Measurements from ENCODE around the gene STXBP3. TPM values are rescaled to one million over a fixed set of nuclear protein-coding genes. Genes with fewer than 3 reads are reported as not detected.
"Not testable (repeated sequence)": the region's sequence is repeated elsewhere in the genome, so short reads cannot be mapped to it uniquely, and the experiment has no call there.

STXBP3 gene
- total RNA-seq, 1 experiment from 2014 or later = 20.9 TPM

DNA sequence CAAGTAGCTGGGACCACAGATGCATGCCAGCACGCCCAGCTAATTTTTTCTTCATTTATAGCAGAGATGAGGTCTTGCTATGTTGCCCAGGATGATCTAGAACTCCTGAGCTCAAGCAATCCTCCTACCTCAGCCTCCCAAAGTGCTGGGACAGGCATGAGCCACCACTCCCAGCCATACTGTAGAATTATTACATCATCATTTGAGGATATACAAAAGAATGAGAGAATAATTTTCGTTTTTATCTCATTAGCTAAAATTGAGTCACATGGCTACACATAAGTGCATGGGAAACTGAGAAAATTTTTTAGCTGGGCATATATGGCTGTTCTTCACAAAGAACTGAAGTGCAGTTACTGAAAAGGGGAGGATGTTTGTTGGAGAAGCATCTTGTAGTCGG lies 21.2 kb downstream of the STXBP3 start:
- H3K4me3 ChIP-seq = no peak overlapping the region
- no peaks in the 10 kb centered on the region for H3K9me3 ChIP-seq
- H3K27me3 ChIP-seq = no peaks in the 10 kb centered on the region
- peaks cover 54% of the 10 kb centered on the region for H3K36me3 ChIP-seq
- no peak for DNase-seq

DNA sequence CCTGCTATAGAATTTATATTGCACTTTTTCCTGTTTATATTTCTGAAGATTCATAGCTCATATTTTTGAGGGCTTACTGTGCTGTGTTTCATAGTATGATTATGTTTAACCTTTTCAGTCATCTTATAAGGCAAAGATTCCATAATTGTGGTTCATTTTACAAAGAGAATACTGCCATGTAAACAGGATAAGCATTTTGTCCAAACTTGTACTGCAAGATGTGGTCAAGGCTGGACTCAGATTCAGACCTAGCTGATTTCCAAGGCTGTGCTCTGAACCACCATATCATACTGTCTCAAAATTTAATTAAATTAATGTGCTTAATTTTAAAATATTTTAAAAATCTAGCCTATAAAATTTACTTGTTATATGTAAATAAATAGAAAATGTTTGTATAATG lies 31.4 kb downstream of the STXBP3 start:
- DNase-seq = no peak
- Histone ChIP-seq H3K4me3 (no peak overlapping the region), H3K9me3 (no peaks in the 10 kb centered on the region), H3K36me3 (peaks cover 68% of the 10 kb centered on the region), H3K27me3 (no peaks in the 10 kb centered on the region)

GRCh38 chr1:108779455-108779854 lies 33.0 kb downstream of the STXBP3 start:
- DNase-seq = no peak
- H3K9me3 ChIP-seq = peaks cover 8% of the 10 kb centered on the region; the same call in 1 of the 2 replicates
- no peak overlapping the region for H3K4me3 ChIP-seq
- H3K36me3 ChIP-seq = peaks cover 71% of the 10 kb centered on the region
- H3K27me3 ChIP-seq = no peaks in the 10 kb centered on the region

GRCh38 chr1:108780937-108781574 lies 34.6 kb downstream of the STXBP3 start:
- H3K27me3 ChIP-seq = no peaks in the 10 kb centered on the region
- H3K36me3 ChIP-seq = peaks cover 76% of the 10 kb centered on the region
- H3K9me3 ChIP-seq = peaks cover 24% of the 10 kb centered on the region
- H3K4me3 ChIP-seq = no peak overlapping the region
- no peak for DNase-seq

GRCh38 chr1:108781575-108781944 lies 35.1 kb downstream of the STXBP3 start:
- not testable (repeated sequence) for H3K4me3 ChIP-seq, DNase-seq, H3K27me3 ChIP-seq
- peaks cover 28% of the 10 kb centered on the region for H3K9me3 ChIP-seq
- peaks cover 76% of the 10 kb centered on the region for H3K36me3 ChIP-seq

DNA sequence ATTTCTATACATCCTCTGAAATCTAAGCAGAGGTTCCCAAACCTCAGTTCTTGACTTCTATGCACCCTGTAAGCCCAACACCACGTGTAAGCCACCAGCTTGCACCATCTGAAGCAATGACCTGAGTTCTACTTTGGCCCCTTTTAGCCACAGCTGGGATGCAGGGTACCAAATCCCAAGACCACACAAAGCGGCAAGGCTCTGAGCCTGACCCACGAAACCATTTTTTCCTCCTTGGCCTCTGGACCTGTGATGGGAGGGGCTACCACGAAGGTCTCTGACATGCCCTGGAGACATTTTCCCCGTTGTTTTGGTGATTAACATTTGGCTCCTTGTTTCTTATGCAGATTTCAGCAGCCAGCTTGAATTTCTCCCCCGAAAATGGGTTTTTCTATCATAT lies 38.8 kb downstream of the STXBP3 start:
- Histone ChIP-seq H3K36me3 (peaks cover 56% of the 10 kb centered on the region), H3K4me3 (no peak overlapping the region), H3K9me3 (peaks cover 28% of the 10 kb centered on the region), H3K27me3 (no peaks in the 10 kb centered on the region)
- DNase-seq = no peak

DNA sequence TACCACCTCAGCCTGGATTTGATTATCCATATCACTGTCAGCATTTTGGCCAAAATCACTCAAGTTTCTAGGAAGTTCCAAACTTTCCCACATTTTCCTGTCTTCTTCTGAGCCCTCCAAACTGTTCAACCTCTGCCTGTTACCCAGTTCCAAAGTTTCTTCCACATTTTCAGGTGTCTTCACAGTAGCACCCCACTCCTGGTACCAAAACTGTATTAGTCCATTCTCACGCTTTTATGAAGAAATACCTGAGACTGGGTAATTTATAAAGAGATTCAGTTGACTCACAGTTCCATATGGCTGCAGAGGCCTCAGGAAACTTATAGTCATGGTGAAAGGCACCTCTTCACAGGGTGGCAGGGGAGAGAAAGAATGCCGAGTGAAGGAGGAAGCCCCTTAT lies 39.4 kb downstream of the STXBP3 start:
- Histone ChIP-seq H3K4me3 (no peak overlapping the region), H3K9me3 (peaks cover 29% of the 10 kb centered on the region), H3K36me3 (peaks cover 57% of the 10 kb centered on the region), H3K27me3 (no peaks in the 10 kb centered on the region)
- DNase-seq = no peak

- Histone ChIP-seq H3K36me3 (peaks cover 50% of the 10 kb centered on the region), H3K4me3 (no peak overlapping the region), H3K27me3 (no peaks in the 10 kb centered on the region), H3K9me3 (peaks cover 19% of the 10 kb centered on the region)
- DNase-seq = no peak
Observed at GRCh38 chr1:108791790-108792189, 45.3 kb downstream of the STXBP3 start.

DNA sequence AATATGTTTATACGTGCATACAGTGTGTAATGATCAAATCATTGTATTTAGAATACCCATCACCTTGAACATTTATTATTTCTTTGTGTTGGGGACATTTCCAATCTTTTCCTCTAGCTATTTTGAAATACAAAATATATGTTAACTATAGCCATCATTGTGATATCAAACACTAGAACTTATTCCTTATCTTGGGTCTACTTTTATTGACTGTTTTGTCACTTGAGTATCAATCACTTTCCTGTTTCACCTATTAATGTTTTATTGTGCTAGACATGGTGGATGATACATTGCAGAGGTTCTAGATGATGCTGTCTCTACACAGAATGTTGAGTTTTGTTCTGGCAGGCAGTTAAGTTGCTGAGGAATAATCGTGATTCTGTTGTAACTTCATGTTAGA lies 45.9 kb downstream of the STXBP3 start:
- Histone ChIP-seq H3K36me3 (peaks cover 52% of the 10 kb centered on the region), H3K4me3 (no peak overlapping the region), H3K9me3 (peaks cover 19% of the 10 kb centered on the region), H3K27me3 (no peaks in the 10 kb centered on the region)
- DNase-seq = no peak

DNA sequence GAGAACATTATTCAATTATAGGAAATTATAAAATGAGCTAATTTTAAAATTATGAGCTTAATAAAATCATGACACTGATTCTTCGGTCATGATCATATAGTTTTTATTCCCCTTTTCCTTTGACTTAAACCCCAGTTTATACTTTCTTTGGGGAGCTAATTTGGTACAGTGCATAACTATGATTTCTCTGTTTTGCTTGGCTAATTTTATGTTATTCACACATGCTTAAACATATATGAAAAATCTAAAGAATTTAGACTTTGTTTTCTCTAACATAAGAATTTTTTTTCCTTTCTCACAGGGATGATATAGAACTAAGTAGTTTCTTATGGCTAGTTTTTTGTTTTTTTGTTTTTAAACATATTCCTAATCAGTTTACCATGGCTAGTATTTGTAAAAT lies 52.5 kb downstream of the STXBP3 start:
- Histone ChIP-seq H3K9me3 (no peaks in the 10 kb centered on the region), H3K4me3 (no peak overlapping the region), H3K27me3 (no peaks in the 10 kb centered on the region), H3K36me3 (peaks cover 46% of the 10 kb centered on the region)
- no peak for DNase-seq

GRCh38 chr1:108801101-108801500 lies 54.6 kb downstream of the STXBP3 start:
- no peak for DNase-seq
- H3K4me3 ChIP-seq = no peak overlapping the region
- no peaks in the 10 kb centered on the region for H3K9me3 ChIP-seq
- no peaks in the 10 kb centered on the region for H3K27me3 ChIP-seq
- H3K36me3 ChIP-seq = peaks cover 39% of the 10 kb centered on the region

GRCh38 chr1:108803548-108803947 lies 57.1 kb downstream of the STXBP3 start:
- H3K27me3 ChIP-seq = no peaks in the 10 kb centered on the region
- DNase-seq = no peak
- no peaks in the 10 kb centered on the region for H3K9me3 ChIP-seq
- H3K36me3 ChIP-seq = peaks cover 44% of the 10 kb centered on the region
- no peak overlapping the region for H3K4me3 ChIP-seq

DNA sequence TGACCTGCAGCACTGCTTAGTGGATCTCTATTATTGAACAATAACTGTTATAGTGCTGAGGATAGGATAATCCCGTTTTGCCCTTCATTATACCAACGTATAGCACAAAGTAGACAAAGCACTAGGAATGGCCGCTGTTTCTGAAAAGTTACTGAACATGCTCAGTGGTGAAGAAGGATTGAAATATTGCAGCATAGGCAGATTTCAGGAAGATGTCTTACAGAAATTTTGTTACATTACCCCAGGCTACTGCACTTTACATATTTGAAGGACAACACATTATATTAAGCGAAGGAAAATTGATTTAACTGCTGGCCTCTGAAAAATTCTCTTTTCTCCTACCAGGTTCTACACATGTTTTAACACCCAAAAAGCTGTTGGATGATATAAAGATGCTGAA lies 62.0 kb downstream of the STXBP3 start:
- H3K27me3 ChIP-seq = no peaks in the 10 kb centered on the region
- H3K9me3 ChIP-seq = no peaks in the 10 kb centered on the region
- no peak for DNase-seq
- H3K36me3 ChIP-seq = peaks cover 34% of the 10 kb centered on the region
- no peak overlapping the region for H3K4me3 ChIP-seq

DNA sequence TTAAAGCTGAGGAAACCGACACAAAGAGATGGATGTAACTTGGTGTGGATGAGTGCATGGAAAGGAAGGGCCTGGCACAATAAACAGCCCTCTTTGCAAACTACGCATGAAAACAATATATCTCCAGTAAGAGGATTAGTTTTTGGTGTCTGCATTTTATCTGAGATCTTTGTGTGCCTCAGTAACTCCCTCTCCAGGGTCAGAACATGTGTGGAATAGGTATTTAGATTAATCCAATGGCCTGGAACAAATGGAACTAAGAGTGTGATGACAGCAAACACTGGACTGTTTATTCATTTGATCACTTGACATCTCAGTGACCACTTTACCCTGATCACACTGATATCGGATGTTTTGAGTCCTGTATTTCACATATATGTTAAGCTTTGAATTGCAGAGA lies 65.1 kb downstream of the STXBP3 start:
- peaks cover 17% of the 10 kb centered on the region for H3K36me3 ChIP-seq
- H3K9me3 ChIP-seq = no peaks in the 10 kb centered on the region
- DNase-seq = no peak
- H3K27me3 ChIP-seq = no peaks in the 10 kb centered on the region
- no peak overlapping the region for H3K4me3 ChIP-seq

DNA sequence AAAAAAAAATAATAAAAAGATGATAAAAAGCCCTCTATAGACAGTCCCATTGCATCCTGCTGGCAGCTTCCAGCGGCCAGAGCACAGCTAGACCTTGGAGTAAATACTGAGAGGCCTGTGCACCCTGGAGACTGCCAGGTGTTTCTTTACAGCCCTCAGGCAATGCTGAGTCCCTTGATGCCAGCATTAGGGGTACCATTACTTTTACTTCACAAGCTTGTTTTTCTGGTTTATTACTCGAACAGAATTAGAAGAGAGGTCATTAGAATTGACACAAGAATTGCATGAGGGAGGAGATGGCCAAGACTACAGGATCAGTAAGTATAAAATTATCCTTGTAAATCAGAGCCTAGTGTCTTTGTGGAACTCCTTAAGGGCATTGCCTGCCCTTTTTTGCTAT lies 66.9 kb downstream of the STXBP3 start:
- H3K27me3 ChIP-seq = no peaks in the 10 kb centered on the region
- no peak overlapping the region for H3K4me3 ChIP-seq
- DNase-seq = no peak
- H3K9me3 ChIP-seq = no peaks in the 10 kb centered on the region
- peaks cover 9% of the 10 kb centered on the region for H3K36me3 ChIP-seq

DNA sequence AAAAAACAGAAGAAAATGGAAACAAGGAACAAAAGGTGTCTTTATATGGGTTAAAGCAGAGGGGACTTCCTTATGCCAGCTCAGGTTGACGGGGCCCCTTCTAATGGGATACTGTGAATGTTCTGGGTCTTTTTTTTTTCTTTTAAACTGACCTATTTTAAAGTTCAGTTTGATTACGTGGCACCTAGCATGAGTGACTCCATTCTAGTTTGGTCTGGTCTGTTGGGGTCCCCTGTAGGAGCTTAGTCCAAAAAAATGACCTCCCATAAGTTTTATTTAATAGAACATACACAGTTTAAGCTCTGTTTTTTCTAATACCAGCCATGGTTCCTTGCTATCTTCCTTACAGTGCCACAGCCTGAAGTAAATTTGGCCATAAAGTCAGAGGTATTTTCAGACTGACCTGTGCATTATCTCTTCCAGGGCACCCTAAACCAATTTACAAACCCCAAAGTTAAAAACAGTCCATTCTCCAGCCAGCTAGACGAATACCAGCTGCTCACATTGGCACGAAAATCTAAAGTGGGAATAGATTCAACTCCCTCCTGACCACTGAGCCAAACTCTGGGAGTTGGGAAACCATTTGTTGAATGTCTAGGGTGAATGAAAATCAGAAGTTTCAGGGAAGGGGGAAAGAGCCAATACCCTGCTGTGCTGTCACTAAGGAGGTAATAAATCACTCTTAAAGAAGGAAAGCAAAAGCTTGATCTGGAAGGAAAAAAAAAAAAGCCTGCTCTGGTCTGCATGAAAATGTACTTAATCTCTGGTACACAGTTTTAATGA lies 68.1 kb downstream of the STXBP3 start:
- H3K4me3 ChIP-seq = no peak overlapping the region
- H3K36me3 ChIP-seq = peaks cover 5% of the 10 kb centered on the region
- peak; percentile 59 for DNase-seq
- H3K9me3 ChIP-seq = no peaks in the 10 kb centered on the region
- no peaks in the 10 kb centered on the region for H3K27me3 ChIP-seq

- H3K36me3 ChIP-seq = no peaks in the 10 kb centered on the region
- no peaks in the 10 kb centered on the region for H3K9me3 ChIP-seq
- no peaks in the 10 kb centered on the region for H3K27me3 ChIP-seq
- DNase-seq = no peak
- no peak overlapping the region for H3K4me3 ChIP-seq
Observed at GRCh38 chr1:108815566-108815965, 69.1 kb downstream of the STXBP3 start.

Data from MG63 (cell line).